GM08714 (cell line): ENCODE measurements around the gene RALA.
A peak's percentile ranks its signal among the peaks of the same experiment; 100 is the strongest.

Experiments used
- H3K4me3 ChIP-seq: fragments of 200-500 bp; sonication (Bioruptor generic); 2 replicates; pipeline ENCODE4 v1.5.1; 2014; ENCODE audit warnings: mild to moderate bottlenecking, low read length, inconsistent platforms
- ZNF274 ChIP-seq: IDR thresholded peaks from 2 replicates; pipeline ENCODE4 v1.6.1; 2012; ENCODE audit warnings: mild to moderate bottlenecking, low read depth, low read length

Gene RALA

DNA sequence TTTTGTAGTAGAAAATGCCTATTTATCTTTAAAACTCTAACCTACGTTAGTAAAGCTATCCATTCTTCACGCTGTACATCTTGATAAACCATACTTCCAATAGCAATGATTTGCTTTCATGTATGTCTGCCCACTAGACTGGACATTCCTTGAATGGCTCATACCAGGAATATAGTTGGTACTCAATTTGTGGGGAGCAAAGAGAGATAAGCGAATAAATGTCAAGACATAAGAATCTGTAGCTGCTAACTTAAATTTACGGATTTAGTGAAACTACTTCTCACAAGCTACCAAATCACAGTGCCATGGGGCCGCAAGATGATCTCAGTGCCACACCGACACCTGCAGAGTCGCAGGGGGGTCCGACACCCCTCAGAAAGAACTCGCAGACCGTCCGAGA lies 763 bp upstream of the RALA start:
- no peak for TF ChIP-seq ZNF274

DNA sequence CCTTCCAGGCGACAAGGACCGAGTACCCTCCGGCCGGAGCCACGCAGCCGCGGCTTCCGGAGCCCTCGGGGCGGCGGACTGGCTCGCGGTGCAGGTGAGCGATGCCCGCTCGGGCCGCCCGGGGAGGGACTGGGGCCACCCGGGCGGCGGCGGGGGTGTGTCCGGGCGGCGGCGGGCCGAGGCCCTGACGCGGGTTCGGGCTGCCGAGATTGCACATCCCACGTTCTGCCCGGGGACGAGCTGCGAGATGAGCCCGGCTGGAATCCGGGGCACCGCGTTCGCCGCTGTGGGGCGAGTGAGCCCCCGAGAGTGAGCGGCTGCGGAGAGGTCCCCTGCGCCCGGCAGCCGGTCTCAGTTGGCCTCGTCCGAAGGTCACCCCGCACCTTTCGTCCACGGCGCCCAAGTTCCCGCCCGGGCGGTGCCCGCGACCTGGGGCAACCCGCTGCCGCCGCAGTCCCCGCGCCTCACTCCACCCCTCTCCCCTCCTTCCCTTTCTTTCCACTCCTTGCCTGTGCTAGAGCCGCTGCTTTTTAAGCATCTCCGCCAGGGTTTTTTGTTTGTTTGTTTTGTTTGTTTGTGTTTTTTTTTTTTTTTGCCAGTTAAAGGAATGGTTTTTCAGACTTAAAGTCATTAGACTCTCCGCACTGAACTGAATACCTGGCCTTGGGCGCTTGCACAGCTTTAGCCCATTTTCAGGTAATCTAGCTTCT lies 515 bp downstream of the RALA start:
- peak overlapping the region; percentile 83 for H3K4me3 ChIP-seq
- no peak for TF ChIP-seq ZNF274

More for the DNA sequence above, 763 bp upstream of the RALA start:
- H3K4me3 ChIP-seq: peak overlapping the region; percentile 83

DNA sequence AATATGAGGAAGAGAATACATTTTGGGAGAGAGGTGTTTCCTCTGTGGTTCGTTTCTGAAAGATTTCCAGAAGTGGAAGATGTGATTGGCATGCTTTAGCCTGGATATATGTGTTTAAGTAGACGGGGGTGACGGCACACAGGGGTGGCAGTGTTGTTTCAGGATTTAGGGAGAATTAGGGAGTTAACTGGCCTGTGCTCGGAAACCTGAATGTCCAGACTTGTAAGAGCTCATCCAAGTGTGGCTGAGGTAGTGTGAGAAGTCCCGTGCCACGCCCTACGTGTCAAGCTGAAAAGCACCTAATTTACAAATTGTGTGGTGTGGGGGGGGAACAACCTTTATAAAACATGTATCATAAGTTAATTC lies 1.1 kb downstream of the RALA start:
- H3K4me3 ChIP-seq: peak overlapping the region; percentile 83
- TF ChIP-seq ZNF274: no peak

GRCh38 chr7:39624935-39625694 lies 1.7 kb downstream of the RALA start:
- peak overlapping the region; percentile 83; the same call in 1 of the 2 replicates for H3K4me3 ChIP-seq
- TF ChIP-seq ZNF274: no peak

GRCh38 chr7:39631736-39632308 lies 8.4 kb downstream of the RALA start:
- no peak for TF ChIP-seq ZNF274
- H3K4me3 ChIP-seq: no peak overlapping the region

DNA sequence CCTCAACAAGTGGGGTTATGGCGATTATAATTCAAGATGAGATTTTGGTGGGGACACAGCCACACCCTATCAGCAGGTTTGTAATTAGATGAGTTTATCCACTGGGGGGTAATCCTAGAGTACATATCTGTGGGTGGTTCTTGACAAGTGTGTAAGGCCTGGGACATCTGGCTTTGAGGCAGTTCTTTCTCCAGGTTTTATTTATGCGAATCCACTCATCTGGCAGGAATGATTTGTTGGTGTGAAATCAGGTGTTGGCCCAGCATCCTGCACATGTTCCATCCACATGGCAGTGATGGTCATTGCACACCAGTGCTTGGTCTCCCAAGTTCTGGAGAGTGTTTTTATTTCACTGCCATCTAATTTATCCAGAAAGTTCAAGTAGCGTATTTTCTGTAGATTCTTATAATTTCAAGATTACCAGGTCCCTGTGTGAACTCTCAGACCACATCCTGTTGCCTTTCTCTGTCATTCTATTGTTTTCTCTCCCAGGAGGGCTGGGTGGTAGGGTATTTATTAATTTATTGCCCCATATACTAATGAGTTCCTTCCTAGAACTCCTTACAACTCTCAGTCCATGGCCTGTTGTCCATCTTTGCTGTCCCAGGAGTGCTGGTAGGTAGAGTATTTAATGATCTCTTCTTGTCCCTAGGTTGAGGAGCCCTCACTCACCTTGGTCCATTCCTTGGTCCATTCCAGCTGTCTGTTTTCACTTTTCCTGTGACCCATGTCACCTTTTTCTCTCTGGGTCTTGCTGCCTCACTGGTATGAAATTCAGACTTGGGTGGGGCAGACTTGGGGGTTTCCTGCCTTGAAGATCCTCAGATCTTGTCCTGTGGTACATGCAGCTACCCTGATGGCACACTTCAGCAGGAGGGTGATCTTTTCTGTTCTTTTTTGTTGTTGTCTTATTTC lies 10.4 kb downstream of the RALA start:
- no peak for TF ChIP-seq ZNF274

GRCh38 chr7:39634478-39634805 lies 11.1 kb downstream of the RALA start:
- H3K4me3 ChIP-seq: peak overlapping the region; percentile 9; the same call in 1 of the 2 replicates
- no peak for TF ChIP-seq ZNF274

More for the DNA sequence above, 10.4 kb downstream of the RALA start:
- H3K4me3 ChIP-seq: peak overlapping the region; percentile 16; the same call in 1 of the 2 replicates

DNA sequence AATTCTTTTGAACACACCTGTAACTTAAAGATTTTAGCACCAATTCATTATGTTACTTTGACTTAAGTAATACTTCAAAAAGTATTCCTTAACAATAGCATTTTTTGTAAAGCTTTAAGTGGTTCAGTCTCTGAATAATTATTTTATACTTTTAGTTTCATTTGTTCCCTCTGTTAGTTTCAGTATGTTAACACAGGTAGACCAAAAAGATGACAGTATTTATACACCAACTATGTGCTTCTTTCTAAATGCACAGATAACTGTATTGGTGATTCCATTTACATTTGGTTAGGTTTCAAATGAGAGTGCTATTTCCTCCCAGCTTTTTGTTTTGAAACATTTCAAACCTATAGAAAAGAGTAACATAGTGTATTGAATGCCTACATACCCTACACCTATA lies 14.0 kb downstream of the RALA start:
- no peak overlapping the region for H3K4me3 ChIP-seq
- no peak for TF ChIP-seq ZNF274

GRCh38 chr7:39637963-39638485 lies 14.7 kb downstream of the RALA start:
- no peak overlapping the region for H3K4me3 ChIP-seq
- TF ChIP-seq ZNF274: no peak

DNA sequence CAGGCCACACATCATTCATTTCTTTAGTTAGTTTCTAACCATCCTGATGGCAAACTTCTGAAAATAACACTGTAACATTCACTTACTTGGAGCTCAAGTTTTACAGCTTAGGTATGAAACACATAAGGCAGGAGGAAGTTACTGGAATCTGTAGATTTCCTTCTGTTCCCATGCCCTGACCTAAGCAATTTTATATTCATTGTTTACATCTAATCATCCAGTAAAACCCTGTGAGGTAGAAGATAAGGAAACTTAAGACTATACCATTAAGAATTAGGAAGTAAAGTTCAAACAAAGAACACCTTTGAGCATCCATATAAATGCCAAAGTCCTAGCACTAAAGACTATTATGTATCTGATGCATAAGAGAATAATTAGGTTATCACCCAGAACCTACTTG lies 19.5 kb downstream of the RALA start:
- no peak for TF ChIP-seq ZNF274
- H3K4me3 ChIP-seq: no peak overlapping the region

- H3K4me3 ChIP-seq: no peak overlapping the region
- TF ChIP-seq ZNF274: no peak
Measured at GRCh38 chr7:39644170-39644569, 20.8 kb downstream of the RALA start.

GRCh38 chr7:39645482-39646407 lies 22.4 kb downstream of the RALA start:
- H3K4me3 ChIP-seq: no peak overlapping the region
- no peak for TF ChIP-seq ZNF274

DNA sequence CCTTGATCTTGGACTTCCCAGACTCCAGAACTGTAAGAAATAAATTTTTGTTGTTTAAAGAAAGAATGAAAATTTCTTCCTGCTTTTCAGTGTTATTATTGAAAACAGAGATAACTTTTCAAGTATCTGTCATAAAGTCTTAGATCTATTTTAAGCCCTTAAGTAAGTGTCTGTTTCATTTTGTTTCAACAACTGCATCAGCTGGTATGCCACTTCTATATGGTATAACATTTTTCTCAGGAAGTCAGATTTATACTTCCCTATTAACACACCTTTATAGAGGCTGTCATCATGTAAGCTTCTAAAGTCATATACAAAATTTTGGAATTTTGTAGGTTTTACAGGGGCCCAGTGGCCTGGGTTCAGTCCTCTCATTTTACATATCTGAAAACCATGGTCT lies 24.4 kb downstream of the RALA start:
- no peak overlapping the region for H3K4me3 ChIP-seq
- no peak for TF ChIP-seq ZNF274
